Tibial nerve (tissue), 4 donors: ENCODE data around the gene GUCA2B.

ENCODE experiments used
- CTCF ChIP-seq, 5 experiments: fragments of 200-600 bp in 3 of 5; fragments of 450-650 bp in 2 of 5; sonication (generic) in 3 of 5; IDR thresholded peaks; one replicate each; pipeline ENCODE4 v1.5.1; 2016 to 2019; ENCODE audit warnings: antibody characterized with exemption in 5 of 5, mild to moderate bottlenecking in 3 of 5, moderate library complexity in 2 of 5
- EP300 ChIP-seq, 2 donors: sonication (generic); formaldehyde crosslinking; IDR thresholded peaks; one replicate each; pipeline ENCODE4 v1.6.1; 2017; ENCODE audit warnings: antibody characterized with exemption in 2 of 2, mild to moderate bottlenecking in 1 of 2
- POLR2A ChIP-seq, 2 donors: fragments of 450-650 bp; IDR thresholded peaks; one replicate each; pipeline ENCODE4 v1.6.1; 2017; ENCODE audit warnings: antibody characterized with exemption in 2 of 2, mild to moderate bottlenecking in 2 of 2, moderate library complexity in 2 of 2

DNA sequence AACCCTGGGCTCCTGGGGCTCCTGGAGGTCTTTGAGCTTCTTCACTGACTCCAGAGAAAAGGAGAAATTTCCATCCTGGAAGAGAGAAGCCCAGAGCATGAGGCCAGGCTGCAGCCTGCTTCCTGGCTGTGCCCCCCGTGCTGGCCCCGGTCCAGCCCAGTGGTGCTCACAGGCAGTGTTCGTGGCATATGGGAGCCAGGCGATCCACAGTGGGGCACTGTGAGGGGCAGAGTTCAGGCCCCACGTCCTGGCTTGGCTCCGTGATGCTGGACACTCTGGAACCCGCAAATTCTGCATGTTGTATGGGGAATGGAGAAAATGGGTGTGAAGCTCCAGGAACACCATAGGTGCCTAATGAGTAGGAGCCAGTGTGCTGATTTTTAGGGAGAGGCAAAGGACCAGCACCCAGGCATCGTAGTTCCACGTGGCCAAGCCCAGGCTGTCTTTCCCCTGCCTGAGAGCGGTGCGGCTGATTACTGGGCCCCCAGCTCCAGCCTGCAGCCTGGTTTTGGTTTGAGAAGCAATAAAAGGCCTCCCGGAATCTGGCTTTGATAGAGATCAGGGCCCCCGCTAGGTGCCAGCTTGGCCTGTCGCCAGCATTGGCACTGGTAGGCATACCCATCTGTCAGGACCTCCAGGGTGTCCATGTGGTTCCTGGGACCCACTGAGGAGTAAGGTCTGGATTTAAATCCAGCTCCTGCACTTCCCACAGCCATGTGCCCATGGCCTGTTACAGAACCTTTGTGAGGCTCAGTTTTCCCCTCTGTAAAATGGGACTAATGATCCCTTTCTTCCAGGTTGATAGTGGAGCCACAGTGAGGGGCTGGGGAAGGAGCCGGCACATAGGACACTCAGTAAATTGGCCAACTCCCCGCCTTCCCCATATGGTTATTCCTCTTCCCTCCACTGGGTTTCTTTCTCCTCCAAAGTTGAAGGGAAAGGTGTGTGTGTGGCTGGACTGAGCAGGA lies 10.6 kb downstream of the GUCA2B start:
- TF ChIP-seq CTCF (IDR thresholded peaks at IDR 0.05) (no peak), POLR2A (IDR thresholded peaks at IDR 0.05) (no peak), EP300 (IDR thresholded peaks at IDR 0.05) (no peak)
